Stimulated activated naive CD4-positive, alpha-beta T cell treated with Interleukin-2 at 50 U/mL for 16 hours (primary cell): ENCODE results near the gene EXOC6.
"Not testable (repeated sequence)": the region's sequence is repeated elsewhere in the genome, so short reads cannot be mapped to it uniquely, and the experiment has no call there.

Source experiments
- DNase-seq: peaks from one replicate; lab custom pipeline; 2025; lab: John Stamatoyannopoulos, UW

The EXOC6 gene

DNA sequence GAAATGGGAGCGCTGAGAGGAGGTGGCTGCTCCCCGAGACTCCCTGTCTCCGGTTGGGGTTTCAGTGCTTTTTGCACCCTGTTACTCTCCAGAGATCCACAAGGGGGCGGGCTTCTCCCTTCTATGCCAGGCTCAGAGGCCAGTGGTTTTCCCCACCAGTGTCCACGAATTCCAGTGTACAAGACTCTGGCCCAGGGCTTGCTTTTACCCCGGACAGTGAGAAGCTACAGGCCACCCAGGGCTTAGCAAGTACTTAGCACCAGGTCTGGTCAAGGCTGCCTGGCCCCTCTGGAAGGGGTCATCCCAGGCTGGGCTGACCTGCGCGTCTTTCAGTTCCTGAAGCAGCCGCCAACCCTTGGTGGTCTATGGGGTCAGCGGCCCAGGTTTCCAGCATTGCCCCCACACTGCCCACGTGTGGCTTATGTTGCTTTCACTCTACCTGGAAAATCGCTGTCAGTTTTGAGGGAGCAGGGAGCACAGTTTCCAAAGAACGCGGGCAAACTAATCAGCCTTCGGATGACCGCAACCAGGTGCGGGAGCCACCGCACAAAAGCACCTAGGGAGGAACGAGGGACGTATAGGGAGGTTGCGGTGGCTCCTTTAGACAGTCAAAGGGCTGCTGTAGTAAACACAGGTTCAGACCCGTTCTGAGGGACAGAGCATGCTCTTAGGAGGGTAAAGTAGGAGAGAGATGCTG is 232.2 kb downstream of the EXOC6 start:
- DNase-seq = peak; percentile 39

DNA sequence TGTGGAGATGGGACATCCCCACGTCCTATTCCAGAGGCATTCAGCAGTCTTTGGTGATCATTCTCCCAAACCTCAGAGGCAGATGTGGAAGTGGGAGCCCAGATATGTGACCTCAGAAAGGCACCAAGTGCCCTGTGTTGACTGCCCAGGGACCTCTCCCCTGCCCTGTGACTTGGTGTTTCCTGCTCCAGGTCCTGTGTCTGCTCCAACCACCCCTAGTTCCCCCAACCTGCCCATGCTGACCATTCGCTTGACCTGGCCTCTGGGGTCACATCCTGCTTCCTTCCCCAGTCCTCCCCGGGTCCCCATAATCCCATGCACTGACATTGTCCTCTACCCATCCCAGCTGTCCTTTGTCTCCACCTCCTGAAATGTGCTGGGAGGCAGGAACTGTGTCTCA is 233.0 kb downstream of the EXOC6 start:
- no peak for DNase-seq

DNA sequence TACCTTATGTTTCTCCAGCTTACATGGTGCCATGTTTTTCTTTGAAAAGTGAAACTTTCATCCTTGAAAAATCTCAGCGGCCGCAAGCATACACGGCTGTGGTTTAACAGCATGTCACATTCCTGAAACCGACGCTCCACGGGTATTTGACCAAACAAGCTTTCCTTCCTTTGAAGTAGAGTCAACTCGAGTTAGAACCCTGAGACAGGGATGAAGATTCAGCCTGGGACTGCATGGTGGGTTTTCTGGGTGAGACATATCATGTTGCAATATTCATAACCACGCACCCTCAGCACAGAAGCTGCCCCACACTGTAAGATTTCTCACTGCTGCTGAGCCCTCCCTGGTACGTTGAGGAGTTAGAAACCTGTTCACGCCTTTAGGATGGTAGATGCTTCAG is 233.5 kb downstream of the EXOC6 start:
- DNase-seq = no peak

DNA sequence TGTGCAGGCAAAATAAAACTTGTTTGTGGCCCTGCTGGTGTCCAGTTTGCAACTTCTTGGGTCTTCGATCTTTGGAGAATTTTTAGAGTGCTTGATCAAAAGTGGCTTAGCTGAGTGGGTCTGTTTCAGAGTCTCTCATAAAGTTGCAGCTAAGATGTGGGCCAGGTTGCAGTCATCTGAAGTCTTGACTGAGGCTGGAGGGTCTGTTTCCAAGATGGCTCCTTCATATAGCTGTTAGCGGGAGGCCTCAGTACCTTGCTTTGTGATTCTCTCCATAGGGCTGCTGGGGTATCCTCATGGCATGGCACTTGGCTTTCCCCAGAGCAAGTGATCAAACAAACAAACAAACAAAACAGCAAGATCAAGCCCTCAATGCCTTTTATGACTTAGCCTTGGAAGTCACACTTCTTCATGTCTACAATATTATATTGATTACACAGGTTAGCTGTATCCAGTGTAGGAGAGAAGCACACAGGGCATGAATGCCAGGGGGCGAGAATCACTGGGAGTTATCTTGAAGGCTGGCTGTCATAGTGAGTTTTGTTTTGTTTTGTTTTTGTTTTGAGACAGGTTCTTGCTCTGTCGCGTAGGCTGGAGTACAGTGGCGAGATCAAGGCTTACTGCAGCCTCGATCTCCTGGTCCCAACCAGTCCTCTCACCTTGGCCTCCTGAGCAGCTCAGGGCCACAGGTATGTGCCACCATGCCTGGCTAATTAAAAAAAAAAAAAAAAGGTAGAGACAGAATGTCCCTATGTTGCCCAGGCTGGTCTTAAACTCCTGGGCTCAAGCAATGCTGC is 235.6 kb downstream of the EXOC6 start:
- DNase-seq = no peak

DNA sequence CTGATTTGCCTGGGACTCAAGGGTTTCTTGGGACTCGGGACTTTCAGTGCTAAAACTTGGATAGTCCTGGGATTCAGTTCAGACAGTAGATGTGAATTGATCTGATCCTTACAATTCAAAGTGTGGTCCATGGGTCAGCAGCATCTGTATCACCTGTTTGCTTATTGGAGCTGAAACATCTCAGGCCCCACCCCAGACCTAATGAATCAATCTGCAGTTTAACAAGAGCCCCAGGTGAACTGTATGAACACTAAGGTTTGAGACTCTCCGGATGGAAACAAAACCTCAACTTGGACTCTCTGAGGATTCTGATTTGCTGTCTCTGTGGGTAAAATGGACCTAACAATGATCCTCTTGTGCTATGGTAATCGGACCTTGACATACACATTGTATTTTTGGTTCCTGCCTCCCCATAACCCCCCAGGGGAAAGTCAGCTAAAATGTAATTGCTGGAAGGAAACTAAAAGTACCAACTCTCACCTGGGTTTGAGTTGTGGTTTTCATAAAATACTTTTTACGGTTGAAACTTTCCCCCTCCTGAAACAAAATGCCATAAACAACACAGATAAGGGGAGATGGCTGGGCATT is 237.0 kb downstream of the EXOC6 start:
- DNase-seq = no peak

GRCh38 chr10:93086289-93086688 is 238.0 kb downstream of the EXOC6 start:
- DNase-seq = no peak

DNA sequence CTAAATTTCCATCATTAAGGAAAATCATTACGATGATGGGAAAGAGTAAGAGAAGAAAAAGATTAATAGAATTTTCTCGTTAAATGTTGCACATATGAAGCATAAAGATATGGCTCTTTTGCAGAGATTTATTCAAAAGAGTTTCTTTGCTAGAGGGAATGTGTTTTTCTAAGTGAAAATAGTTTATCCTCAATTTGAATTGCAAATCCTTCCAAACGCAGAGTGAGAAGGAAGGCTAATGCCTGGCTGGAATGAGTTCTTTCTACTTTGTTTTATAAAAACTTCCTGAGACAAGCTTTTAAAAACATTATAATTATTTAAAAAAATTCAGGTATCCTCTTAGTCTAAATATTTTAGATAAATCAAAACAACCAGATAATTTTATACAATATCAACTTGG is 239.5 kb downstream of the EXOC6 start:
- DNase-seq = no peak

GRCh38 chr10:93088466-93088865 is 240.1 kb downstream of the EXOC6 start:
- no peak for DNase-seq

- no peak for DNase-seq
Measured at GRCh38 chr10:93090619-93091018, 242.3 kb downstream of the EXOC6 start.

DNA sequence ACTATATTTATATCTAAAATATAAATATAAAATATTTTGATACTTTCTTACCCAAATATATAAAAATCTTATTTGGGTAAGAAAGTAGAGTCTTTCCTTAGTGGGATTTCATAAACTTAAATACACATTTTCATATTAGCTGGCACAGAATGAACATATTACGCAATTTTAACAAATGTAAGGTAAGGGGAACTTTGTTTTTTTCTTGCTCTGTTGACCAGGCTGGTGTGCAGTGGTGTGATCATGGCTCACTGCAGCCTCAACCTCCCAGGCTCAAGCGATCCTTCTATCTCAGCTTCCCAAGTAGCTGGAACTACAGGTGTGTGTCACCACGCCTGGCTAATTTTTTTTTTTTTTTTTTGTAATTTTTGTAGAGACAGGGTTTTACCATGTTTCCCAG is 243.6 kb downstream of the EXOC6 start:
- no peak for DNase-seq

DNA sequence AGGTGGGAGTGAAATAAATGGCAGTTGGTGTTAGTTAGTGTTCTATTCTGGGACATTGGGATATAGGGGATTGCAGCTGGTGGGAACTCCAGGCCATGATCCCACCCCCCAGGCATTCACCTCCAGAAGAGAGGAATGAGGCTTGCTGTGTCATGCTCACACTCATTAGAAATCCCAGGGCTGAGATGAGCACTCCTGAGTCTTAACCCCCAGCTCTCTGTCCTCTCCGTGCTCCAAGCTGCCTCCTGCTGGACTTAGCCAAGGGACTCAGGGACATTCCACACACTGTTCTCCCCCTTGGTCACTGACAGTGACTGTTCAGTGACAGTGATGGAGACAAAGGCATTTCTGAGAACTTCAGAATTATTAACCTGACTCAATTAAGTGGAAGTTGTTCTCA is 246.9 kb downstream of the EXOC6 start:
- no peak for DNase-seq

DNA sequence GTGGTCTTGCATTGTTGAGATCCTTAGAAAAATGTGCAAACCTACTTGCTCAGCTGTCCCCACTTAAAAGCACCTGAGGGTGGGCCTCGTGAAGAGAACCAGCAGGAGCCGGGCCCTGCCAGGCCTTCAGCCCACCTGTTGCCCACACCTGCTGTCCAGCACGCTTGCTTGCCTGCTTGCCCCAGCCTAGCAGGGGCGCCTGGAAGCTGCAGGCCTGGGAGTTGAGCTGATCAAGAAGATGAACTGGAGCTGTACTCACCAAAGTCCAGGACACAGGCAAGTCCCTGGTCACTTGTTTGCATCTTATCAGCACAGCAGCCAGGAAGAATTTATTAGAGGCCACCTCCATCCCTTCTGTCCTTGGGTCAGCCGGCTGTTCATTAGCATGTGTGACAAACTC is 248.6 kb downstream of the EXOC6 start:
- no peak for DNase-seq

DNA sequence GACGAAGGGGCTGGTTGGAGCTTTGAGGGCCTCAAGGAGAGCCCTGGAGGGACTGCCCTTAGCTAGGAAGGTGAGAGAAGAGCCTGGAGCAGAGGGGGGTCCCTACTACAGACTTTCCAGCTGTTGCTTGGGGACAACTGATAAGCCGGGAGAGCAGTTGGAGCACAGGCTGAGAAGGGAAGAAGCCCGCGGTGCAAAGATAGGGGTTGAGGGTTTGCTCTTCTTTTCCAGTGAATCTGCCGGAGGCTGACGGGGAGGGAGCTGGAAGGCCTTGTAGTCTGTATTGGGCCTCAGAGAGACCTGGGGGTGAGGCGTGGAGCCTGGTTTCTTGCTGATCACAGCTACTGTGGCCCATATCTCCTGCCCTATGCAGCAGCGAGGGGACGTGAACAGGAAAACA is 249.1 kb downstream of the EXOC6 start:
- no peak for DNase-seq

- no peak for DNase-seq
Measured at GRCh38 chr10:93098816-93099215, 250.5 kb downstream of the EXOC6 start.

GRCh38 chr10:93099670-93100069 is 251.3 kb downstream of the EXOC6 start:
- no peak for DNase-seq

GRCh38 chr10:93101148-93101547 is 252.8 kb downstream of the EXOC6 start:
- not testable (repeated sequence) for DNase-seq

GRCh38 chr10:93103953-93104352 is 255.6 kb downstream of the EXOC6 start:
- DNase-seq = no peak

- no peak for DNase-seq
Measured at GRCh38 chr10:93106631-93107072, 258.3 kb downstream of the EXOC6 start.
